Erythroblast (primary cell): ENCODE results near the gene NFKBIE.

Source experiments
- DNase-seq, 2 experiments: peaks; one replicate each; lab custom pipeline; 2025; lab: John Stamatoyannopoulos, UW
- GATA1 ChIP-seq: IDR thresholded peaks from 2 replicates; pipeline ENCODE4 v1.6.1; 2011; ENCODE audit warnings: low read depth, mild to moderate bottlenecking, control low read depth, low read length, moderate library complexity
- POLR2A ChIP-seq: IDR thresholded peaks from 2 replicates; pipeline ENCODE4 v1.6.1; 2011; ENCODE audit warnings: mild to moderate bottlenecking, low read length

Gene NFKBIE

GRCh38 chr6:44286747-44287146 lies 21.4 kb upstream of the NFKBIE start:
- no peak for DNase-seq
- TF ChIP-seq GATA1 (no peak), POLR2A (no peak)

- TF ChIP-seq POLR2A: no peak
- TF ChIP-seq GATA1: no peak
- no peak for DNase-seq
These were observed 20.9 kb upstream of the NFKBIE start for GRCh38 chr6:44286285-44286565.

GRCh38 chr6:44285552-44286284 lies 20.4 kb upstream of the NFKBIE start:
- peak; percentile 10 to 24 for DNase-seq

GRCh38 chr6:44284867-44285266 lies 19.5 kb upstream of the NFKBIE start:
- no peak for DNase-seq
- no peak for TF ChIP-seq GATA1
- TF ChIP-seq POLR2A: no peak

More at GRCh38 chr6:44285552-44286284, 20.4 kb upstream of the NFKBIE start:
- no peak for TF ChIP-seq POLR2A
- no peak for TF ChIP-seq GATA1

- DNase-seq: no peak
- TF ChIP-seq POLR2A (no peak), GATA1 (no peak)
These were observed 18.8 kb upstream of the NFKBIE start for GRCh38 chr6:44284121-44284520.

- no peak for DNase-seq
- TF ChIP-seq GATA1 (no peak), POLR2A (no peak)
These were observed 13.7 kb upstream of the NFKBIE start for GRCh38 chr6:44278774-44279697.

- TF ChIP-seq GATA1 (no peak), POLR2A (no peak)
These were observed 13.0 kb upstream of the NFKBIE start for GRCh38 chr6:44278315-44278714.

GRCh38 chr6:44277763-44278162 lies 12.4 kb upstream of the NFKBIE start:
- DNase-seq: no peak
- TF ChIP-seq POLR2A: no peak
- TF ChIP-seq GATA1: no peak

More at GRCh38 chr6:44278315-44278714, 13.0 kb upstream of the NFKBIE start:
- DNase-seq: no peak

- no peak for DNase-seq
- TF ChIP-seq GATA1 (no peak), POLR2A (no peak)
These were observed 11.6 kb upstream of the NFKBIE start for GRCh38 chr6:44276667-44277640.

- no peak for TF ChIP-seq POLR2A
- no peak for TF ChIP-seq GATA1
- DNase-seq: peak; percentile 58 to 60
These were observed 10.6 kb upstream of the NFKBIE start for GRCh38 chr6:44275749-44276648.

- no peak for TF ChIP-seq POLR2A
- TF ChIP-seq GATA1: no peak
- no peak for DNase-seq
These were observed 10.0 kb upstream of the NFKBIE start for GRCh38 chr6:44275271-44275748.

GRCh38 chr6:44273617-44274016 lies 8.3 kb upstream of the NFKBIE start:
- DNase-seq: no peak
- no peak for TF ChIP-seq POLR2A
- no peak for TF ChIP-seq GATA1

- no peak for TF ChIP-seq POLR2A
- no peak for TF ChIP-seq GATA1
- no peak for DNase-seq
These were observed 7.7 kb upstream of the NFKBIE start for GRCh38 chr6:44272999-44273566.
